HFFc6 (cell line): ENCODE results near the gene DBP. TPM values are rescaled to one million over a fixed set of nuclear protein-coding genes. Genes with fewer than 3 reads are reported as not detected.

Experiments used
- DNase-seq: peaks from one replicate; pipeline ENCODE4 v3.0.0-alpha.2; 2018
- H3K27ac Mint-ChIP-seq: 2 replicates; pipeline ENCODE4 v1.8.0; 2020; ENCODE audit warnings: mild to moderate bottlenecking, mixed read lengths
- H3K27me3 Mint-ChIP-seq: 2 replicates; pipeline ENCODE4 v1.8.0; 2021; ENCODE audit warnings: mild to moderate bottlenecking, moderate library complexity, mixed read lengths; ENCODE audit not compliant: insufficient read depth
- H3K36me3 Mint-ChIP-seq: 2 replicates; pipeline ENCODE4 v1.8.0; 2021; ENCODE audit warnings: low read depth, mixed read lengths
- H3K4me1 Mint-ChIP-seq: 2 replicates; pipeline ENCODE4 v1.8.0; 2020; ENCODE audit warnings: low read depth, mixed read lengths
- H3K4me3 Mint-ChIP-seq: 2 replicates; pipeline ENCODE4 v1.8.0; 2020; ENCODE audit warnings: mild to moderate bottlenecking, moderate library complexity, mixed read lengths
- H3K9me3 Mint-ChIP-seq: 2 replicates; pipeline ENCODE4 v1.8.0; 2020; ENCODE audit warnings: mild to moderate bottlenecking, mixed read lengths
- CTCF ChIP-seq: fragments of 200-600 bp; sonication (generic); IDR thresholded peaks from 2 replicates; pipeline ENCODE4 v1.5.0; 2021; ENCODE audit warnings: antibody characterized with exemption, mild to moderate bottlenecking
- total RNA-seq, 6 experiments: library from RNA; stranded (reverse); fragmentation: NEBNext Ultra II Directional; extraction: Animal tissue kit (Norgen Biotek cat#: 25700); gene quantifications; 2 replicates in 1 of 6; 3 replicates in 5 of 6; pipeline ENCODE4 v1.2.3, GENCODE V29; 2021

The DBP gene
- total RNA-seq, 6 experiments from 2014 or later, result 3.8 to 5.7 (median 4.4) TPM

GRCh38 chr19:48595833-48596232 lies 41.3 kb downstream of the DBP start:
- Mint-ChIP-seq H3K4me1 (no peaks in the 10 kb centered on the region), H3K9me3 (no peaks in the 10 kb centered on the region), H3K27ac (no peak overlapping the region), H3K36me3 (no peaks in the 10 kb centered on the region), H3K4me3 (no peak overlapping the region), H3K27me3 (peaks cover 2% of the 10 kb centered on the region)
- DNase-seq, result no peak
- TF ChIP-seq CTCF, result no peak

GRCh38 chr19:48595171-48595570 lies 42.0 kb downstream of the DBP start:
- Mint-ChIP-seq H3K4me1 (no peaks in the 10 kb centered on the region), H3K27me3 (peaks cover 2% of the 10 kb centered on the region), H3K36me3 (no peaks in the 10 kb centered on the region), H3K9me3 (no peaks in the 10 kb centered on the region), H3K27ac (no peak overlapping the region), H3K4me3 (no peak overlapping the region)
- DNase-seq, result no peak
- no peak for TF ChIP-seq CTCF

GRCh38 chr19:48591021-48591420 lies 46.2 kb downstream of the DBP start:
- Mint-ChIP-seq H3K36me3 (no peaks in the 10 kb centered on the region), H3K27me3 (peaks cover 6% of the 10 kb centered on the region), H3K4me3 (no peak overlapping the region), H3K4me1 (peaks cover 15% of the 10 kb centered on the region), H3K27ac (no peak overlapping the region), H3K9me3 (no peaks in the 10 kb centered on the region)
- no peak for DNase-seq
- no peak; the same call in none of the 2 replicates for TF ChIP-seq CTCF

- TF ChIP-seq CTCF, result peak; percentile 95
- H3K4me3 Mint-ChIP-seq, result peak overlapping the region; percentile 82
- peaks cover 22% of the 10 kb centered on the region for H3K4me1 Mint-ChIP-seq
- H3K36me3 Mint-ChIP-seq, result no peaks in the 10 kb centered on the region
- DNase-seq, result peak; percentile 68
- H3K9me3 Mint-ChIP-seq, result no peaks in the 10 kb centered on the region
- H3K27ac Mint-ChIP-seq, result peak overlapping the region; percentile 61
- H3K27me3 Mint-ChIP-seq, result peaks cover 4% of the 10 kb centered on the region
Observed at GRCh38 chr19:48588670-48589401, 48.3 kb downstream of the DBP start.

GRCh38 chr19:48587387-48587786 lies 49.8 kb downstream of the DBP start:
- Mint-ChIP-seq H3K27me3 (peaks cover 4% of the 10 kb centered on the region), H3K36me3 (no peaks in the 10 kb centered on the region), H3K27ac (no peak overlapping the region), H3K4me1 (peaks cover 22% of the 10 kb centered on the region), H3K4me3 (no peak overlapping the region), H3K9me3 (no peaks in the 10 kb centered on the region)
- no peak for DNase-seq
- no peak for TF ChIP-seq CTCF
